ENCODE measurements around the gene KRTAP19-8.

The KRTAP19-8 gene

DNA sequence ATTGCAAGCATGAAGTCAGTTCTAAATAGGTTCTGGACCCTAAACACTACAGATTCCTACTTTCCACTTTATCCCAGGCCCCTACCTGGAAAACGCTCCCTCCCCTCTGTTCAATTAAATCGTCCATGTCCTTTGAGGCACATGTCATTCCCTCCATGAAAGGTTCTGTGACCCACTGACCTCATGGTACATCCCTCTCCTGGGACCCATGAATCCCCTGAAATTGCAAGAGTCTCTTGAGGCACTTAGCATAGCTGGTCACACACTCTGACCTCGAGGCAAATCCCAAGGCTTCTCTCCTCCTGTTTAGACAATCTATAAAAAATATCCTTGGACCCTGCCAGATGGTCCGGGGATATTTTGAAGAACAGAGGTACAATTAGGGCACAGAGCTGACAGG is 34.3 kb upstream of the KRTAP19-8 start:
- no peak overlapping the region for H3K4me3 Mint-ChIP-seq
- H3K4me1 Mint-ChIP-seq: no peaks in the 10 kb centered on the region
- H3K27ac Mint-ChIP-seq: no peak overlapping the region
- peaks cover 4% of the 10 kb centered on the region for H3K9me3 Mint-ChIP-seq
- TF ChIP-seq, protein P1, sequence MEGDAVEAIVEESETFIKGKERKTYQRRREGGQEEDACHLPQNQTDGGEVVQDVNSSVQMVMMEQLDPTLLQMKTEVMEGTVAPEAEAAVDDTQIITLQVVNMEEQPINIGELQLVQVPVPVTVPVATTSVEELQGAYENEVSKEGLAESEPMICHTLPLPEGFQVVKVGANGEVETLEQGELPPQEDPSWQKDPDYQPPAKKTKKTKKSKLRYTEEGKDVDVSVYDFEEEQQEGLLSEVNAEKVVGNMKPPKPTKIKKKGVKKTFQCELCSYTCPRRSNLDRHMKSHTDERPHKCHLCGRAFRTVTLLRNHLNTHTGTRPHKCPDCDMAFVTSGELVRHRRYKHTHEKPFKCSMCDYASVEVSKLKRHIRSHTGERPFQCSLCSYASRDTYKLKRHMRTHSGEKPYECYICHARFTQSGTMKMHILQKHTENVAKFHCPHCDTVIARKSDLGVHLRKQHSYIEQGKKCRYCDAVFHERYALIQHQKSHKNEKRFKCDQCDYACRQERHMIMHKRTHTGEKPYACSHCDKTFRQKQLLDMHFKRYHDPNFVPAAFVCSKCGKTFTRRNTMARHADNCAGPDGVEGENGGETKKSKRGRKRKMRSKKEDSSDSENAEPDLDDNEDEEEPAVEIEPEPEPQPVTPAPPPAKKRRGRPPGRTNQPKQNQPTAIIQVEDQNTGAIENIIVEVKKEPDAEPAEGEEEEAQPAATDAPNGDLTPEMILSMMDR (IDR thresholded peaks at IDR 0.05; ENCODE audit: unreplicated experiment in 3 of 3): no peak
- H3K27me3 Mint-ChIP-seq (ENCODE audit: low read depth): peaks cover 3% of the 10 kb centered on the region
- no peaks in the 10 kb centered on the region for H3K36me3 Mint-ChIP-seq (ENCODE audit: low read depth)

DNA sequence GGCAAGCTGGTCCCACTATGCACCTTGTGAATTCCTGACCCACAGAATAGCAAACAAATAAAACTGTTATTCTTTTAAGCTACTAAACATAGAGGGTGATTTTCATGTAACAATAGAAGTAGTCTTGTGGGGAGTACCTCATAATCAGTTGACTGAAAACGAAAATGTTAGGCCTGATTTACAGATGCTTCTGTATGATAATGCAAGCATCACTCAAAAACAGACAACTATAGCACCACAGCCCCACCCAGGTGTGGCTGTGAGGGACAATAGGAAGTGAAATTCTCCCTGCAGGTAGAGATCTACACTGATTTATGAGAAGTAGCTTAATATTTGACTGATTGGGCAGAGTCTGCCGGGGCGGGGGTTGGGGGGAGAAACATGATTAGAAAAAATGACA is 26.5 kb upstream of the KRTAP19-8 start:
- Mint-ChIP-seq H3K4me1 (no peaks in the 10 kb centered on the region), H3K9me3 (peaks cover 4% of the 10 kb centered on the region), H3K27me3 (ENCODE audit: low read depth) (no peaks in the 10 kb centered on the region), H3K4me3 (no peak overlapping the region), H3K36me3 (ENCODE audit: low read depth) (no peaks in the 10 kb centered on the region), H3K27ac (no peak overlapping the region)
- TF ChIP-seq, protein P1 (IDR thresholded peaks at IDR 0.05; ENCODE audit: unreplicated experiment in 3 of 3): no peak

DNA sequence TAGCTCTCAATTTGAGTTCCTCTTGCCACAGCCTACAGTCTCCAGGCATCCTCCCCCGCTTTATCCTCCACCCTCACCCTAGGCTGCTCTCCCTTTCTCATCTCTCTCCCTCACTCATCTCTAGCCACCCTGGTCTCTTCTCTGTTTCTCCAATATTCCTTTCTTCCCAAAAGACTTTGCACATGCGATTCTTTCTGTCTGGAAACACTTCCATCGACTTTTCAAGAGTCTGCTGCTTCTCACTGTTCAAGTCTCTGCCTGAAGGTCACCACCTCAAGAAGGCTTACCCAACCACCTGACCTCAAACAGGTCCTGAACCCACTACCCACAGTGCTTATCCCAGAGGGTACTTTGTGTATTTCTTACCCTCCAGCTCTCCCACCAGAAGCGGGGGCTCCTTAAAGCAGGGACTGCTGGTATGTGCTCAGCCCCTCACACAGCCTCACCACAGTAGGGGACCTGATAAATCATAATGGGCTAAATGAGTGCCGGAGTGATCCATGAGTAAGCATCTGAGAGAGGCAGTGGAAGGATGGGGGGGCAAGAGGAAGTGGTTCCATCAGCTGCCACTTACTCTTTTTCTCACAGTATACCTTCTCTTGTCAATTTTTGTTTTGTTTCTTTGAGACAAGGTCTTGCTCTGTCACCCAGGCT is 14.3 kb upstream of the KRTAP19-8 start:
- Mint-ChIP-seq H3K4me3 (no peak overlapping the region), H3K36me3 (ENCODE audit: low read depth) (peaks cover 3% of the 10 kb centered on the region), H3K9me3 (peaks cover 6% of the 10 kb centered on the region), H3K4me1 (no peaks in the 10 kb centered on the region), H3K27me3 (ENCODE audit: low read depth) (no peaks in the 10 kb centered on the region), H3K27ac (no peak overlapping the region)
- TF ChIP-seq, protein P1 (IDR thresholded peaks at IDR 0.05; ENCODE audit: unreplicated experiment in 3 of 3): no peak

DNA sequence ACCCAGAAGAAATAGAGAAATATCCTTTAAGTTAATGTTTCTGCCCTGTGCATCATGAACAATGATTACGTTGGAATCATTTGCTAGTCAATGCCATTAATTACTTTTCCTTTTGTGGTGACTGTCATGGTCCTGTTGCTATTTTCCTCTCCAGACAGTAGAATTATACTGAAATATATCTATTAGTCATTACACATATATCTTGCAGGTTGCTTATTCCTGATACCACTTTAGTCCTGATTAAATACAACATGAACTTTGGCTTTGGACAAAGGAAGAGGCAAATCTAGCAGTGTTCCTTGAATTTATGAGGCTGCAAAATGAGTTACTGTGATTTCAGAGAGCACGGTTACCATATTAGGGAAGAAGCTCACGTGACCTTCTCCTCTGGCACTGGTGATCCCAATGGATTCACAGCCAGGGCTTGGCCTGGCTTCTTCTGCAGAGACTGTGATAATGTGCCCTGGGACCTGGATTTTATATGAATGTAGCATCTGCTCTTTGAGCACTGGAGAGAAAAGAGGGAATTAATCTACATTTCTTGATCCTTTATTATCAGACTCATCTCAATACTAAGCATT is 12.4 kb upstream of the KRTAP19-8 start:
- Mint-ChIP-seq H3K9me3 (peaks cover 3% of the 10 kb centered on the region), H3K36me3 (ENCODE audit: low read depth) (no peaks in the 10 kb centered on the region), H3K27me3 (ENCODE audit: low read depth) (no peaks in the 10 kb centered on the region), H3K27ac (no peak overlapping the region), H3K4me1 (no peaks in the 10 kb centered on the region), H3K4me3 (no peak overlapping the region)
- TF ChIP-seq, protein P1 (IDR thresholded peaks at IDR 0.05; ENCODE audit: unreplicated experiment in 3 of 3): no peak

DNA sequence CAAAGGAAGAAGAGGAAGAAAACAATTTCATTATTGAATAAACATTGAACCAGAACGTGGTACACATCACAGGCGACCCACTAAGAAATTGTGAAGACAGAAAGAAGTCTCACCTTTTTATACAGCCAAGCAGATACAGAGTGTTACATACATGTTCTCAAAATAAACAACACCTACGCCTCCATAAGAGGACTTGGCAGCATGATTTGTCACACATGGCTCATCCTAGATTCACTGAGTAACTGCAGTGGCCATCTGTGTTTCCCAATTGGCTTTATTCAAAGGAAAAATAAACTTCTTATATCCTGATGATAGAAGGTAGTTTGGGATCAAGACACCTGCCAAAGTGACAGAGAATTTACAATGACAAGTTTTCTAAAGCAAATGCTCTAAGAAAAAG is 7.6 kb upstream of the KRTAP19-8 start:
- Mint-ChIP-seq H3K4me3 (no peak overlapping the region), H3K27ac (no peak overlapping the region), H3K36me3 (ENCODE audit: low read depth) (no peaks in the 10 kb centered on the region), H3K27me3 (ENCODE audit: low read depth) (peaks cover 3% of the 10 kb centered on the region), H3K9me3 (peaks cover 3% of the 10 kb centered on the region), H3K4me1 (peaks cover 7% of the 10 kb centered on the region)
- TF ChIP-seq, protein P1 (IDR thresholded peaks at IDR 0.05; ENCODE audit: unreplicated experiment in 3 of 3): no peak

DNA sequence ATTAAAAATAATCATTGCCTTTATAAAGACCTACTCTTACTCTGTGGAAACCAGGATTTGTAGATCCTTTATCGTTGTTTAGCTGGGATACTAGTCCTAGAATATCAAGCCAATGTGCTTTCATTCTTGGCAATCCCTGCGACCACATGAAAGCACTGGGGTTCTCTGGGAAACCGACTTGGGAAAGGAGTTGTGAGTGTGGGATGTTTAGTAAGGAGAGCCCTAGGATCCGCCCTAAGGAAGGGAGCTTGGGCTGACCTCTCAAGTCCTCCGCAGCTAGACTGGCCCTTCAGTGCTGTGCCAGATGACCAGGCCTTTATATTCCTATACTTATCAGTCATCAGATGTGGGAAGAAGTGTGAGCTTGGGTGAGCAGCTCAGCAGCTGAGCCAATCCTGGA is 5.2 kb upstream of the KRTAP19-8 start:
- Mint-ChIP-seq H3K9me3 (no peaks in the 10 kb centered on the region), H3K4me1 (peaks cover 7% of the 10 kb centered on the region), H3K4me3 (no peak overlapping the region), H3K27me3 (ENCODE audit: low read depth) (peaks cover 4% of the 10 kb centered on the region), H3K36me3 (ENCODE audit: low read depth) (no peaks in the 10 kb centered on the region), H3K27ac (no peak overlapping the region)
- TF ChIP-seq, protein P1 (IDR thresholded peaks at IDR 0.05; ENCODE audit: unreplicated experiment in 3 of 3): no peak
